Parathyroid adenoma (tissue), 2 donors: ENCODE measurements around the gene PRKCA.

Experiments used
- H2AFZ ChIP-seq: fragments of 300-600 bp; sonication (generic); one replicate; pipeline ENCODE4 v1.7.0; 2017; ENCODE audit warnings: antibody characterized with exemption, mild to moderate bottlenecking
- H3K27ac ChIP-seq: fragments of 300-600 bp; sonication (generic); one replicate; pipeline ENCODE4 v1.7.0; 2017
- H3K27me3 ChIP-seq: fragments of 300-600 bp; sonication (generic); one replicate; pipeline ENCODE4 v1.7.0; 2017; ENCODE audit warnings: low read length; ENCODE audit not compliant: control insufficient read depth, insufficient read depth
- H3K36me3 ChIP-seq: fragments of 300-600 bp; sonication (generic); one replicate; pipeline ENCODE4 v1.7.0; 2017; ENCODE audit warnings: low read length; ENCODE audit not compliant: control insufficient read depth, insufficient read depth
- H3K4me1 ChIP-seq: fragments of 300-600 bp; sonication (generic); one replicate; pipeline ENCODE4 v1.7.0; 2017; ENCODE audit warnings: control low read depth
- H3K4me2 ChIP-seq: fragments of 300-600 bp; sonication (generic); one replicate; pipeline ENCODE4 v1.7.0; 2017; ENCODE audit warnings: low read length
- H3K4me3 ChIP-seq: fragments of 300-600 bp; sonication (generic); one replicate; pipeline ENCODE4 v1.7.0; 2017; ENCODE audit warnings: low read depth, low read length
- H3K79me2 ChIP-seq: fragments of 300-600 bp; sonication (generic); one replicate; pipeline ENCODE4 v1.7.0; 2017; ENCODE audit warnings: control low read depth
- H3K9ac ChIP-seq: fragments of 300-600 bp; sonication (generic); one replicate; pipeline ENCODE4 v1.7.0; 2017; ENCODE audit warnings: mild to moderate bottlenecking
- H3K9me3 ChIP-seq: fragments of 300-600 bp; sonication (generic); one replicate; pipeline ENCODE4 v1.7.0; 2017; ENCODE audit warnings: low read length; ENCODE audit not compliant: control insufficient read depth
- TF ChIP-seq, protein P1 (sequence below): fragments of 300-600 bp; sonication (generic); IDR thresholded peaks from one replicate; pipeline ENCODE4 v1.7.0; 2017; ENCODE audit warnings: antibody characterized with exemption, mild to moderate bottlenecking
- donor health status: primary hyperparathyroidism.

PRKCA gene

DNA sequence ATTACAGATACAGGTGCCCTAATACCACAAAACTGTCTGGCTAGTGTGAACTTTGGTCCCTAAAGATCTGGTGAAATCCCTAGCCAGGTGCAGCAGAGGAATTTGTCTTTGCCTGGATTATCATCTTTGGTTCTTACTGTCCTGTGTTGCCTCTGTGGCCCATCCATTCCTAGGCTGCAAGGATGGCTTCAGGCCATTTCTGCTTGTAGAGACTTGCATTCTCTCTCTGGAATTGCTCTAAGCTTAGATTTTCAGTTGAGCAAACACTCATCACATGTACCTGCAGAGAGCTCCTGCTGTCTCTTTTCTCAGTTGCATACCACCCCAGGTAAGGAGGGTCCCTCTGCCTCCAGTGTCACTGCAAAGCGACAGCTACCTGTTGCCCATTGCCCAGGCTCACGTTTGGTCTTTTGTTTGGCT, 114.9 kb downstream of the PRKCA start:
- no peak overlapping the region for H2AFZ ChIP-seq
- no peak overlapping the region for H3K27ac ChIP-seq
- no peak overlapping the region for H3K4me2 ChIP-seq
- H3K79me2 ChIP-seq: no peaks in the 10 kb centered on the region
- no peaks in the 10 kb centered on the region for H3K9me3 ChIP-seq
- H3K36me3 ChIP-seq: no peaks in the 10 kb centered on the region
- H3K4me3 ChIP-seq: no peak overlapping the region
- H3K9ac ChIP-seq: no peak overlapping the region
- no peaks in the 10 kb centered on the region for H3K4me1 ChIP-seq
- TF ChIP-seq, protein P1, sequence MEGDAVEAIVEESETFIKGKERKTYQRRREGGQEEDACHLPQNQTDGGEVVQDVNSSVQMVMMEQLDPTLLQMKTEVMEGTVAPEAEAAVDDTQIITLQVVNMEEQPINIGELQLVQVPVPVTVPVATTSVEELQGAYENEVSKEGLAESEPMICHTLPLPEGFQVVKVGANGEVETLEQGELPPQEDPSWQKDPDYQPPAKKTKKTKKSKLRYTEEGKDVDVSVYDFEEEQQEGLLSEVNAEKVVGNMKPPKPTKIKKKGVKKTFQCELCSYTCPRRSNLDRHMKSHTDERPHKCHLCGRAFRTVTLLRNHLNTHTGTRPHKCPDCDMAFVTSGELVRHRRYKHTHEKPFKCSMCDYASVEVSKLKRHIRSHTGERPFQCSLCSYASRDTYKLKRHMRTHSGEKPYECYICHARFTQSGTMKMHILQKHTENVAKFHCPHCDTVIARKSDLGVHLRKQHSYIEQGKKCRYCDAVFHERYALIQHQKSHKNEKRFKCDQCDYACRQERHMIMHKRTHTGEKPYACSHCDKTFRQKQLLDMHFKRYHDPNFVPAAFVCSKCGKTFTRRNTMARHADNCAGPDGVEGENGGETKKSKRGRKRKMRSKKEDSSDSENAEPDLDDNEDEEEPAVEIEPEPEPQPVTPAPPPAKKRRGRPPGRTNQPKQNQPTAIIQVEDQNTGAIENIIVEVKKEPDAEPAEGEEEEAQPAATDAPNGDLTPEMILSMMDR: no peak
- no peaks in the 10 kb centered on the region for H3K27me3 ChIP-seq

DNA sequence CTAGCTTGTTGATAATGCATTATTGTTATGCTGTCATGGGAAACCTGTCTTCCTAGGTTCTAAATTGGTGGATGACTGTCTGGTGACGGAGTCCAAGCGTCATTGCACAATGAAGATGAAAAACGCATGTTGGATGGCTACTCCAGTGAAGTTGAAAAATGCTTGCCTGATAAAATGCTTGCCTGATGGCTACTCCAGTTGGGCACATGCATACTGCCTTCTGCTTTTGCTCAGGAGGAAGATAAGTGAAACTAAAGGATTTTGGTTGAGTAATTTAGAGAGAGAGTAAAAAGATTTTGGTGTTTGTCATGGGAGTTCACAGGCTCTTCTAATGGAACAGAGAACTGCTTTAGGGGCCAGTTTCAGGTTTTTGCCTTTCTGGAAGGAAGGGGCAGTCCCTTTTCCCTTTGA, 118.6 kb downstream of the PRKCA start:
- Histone ChIP-seq H2AFZ (no peak overlapping the region), H3K4me1 (no peaks in the 10 kb centered on the region), H3K36me3 (no peaks in the 10 kb centered on the region), H3K9me3 (no peaks in the 10 kb centered on the region), H3K27me3 (no peaks in the 10 kb centered on the region), H3K9ac (no peak overlapping the region), H3K4me3 (no peak overlapping the region), H3K79me2 (no peaks in the 10 kb centered on the region), H3K27ac (no peak overlapping the region), H3K4me2 (no peak overlapping the region)
- TF ChIP-seq, protein P1: no peak

DNA sequence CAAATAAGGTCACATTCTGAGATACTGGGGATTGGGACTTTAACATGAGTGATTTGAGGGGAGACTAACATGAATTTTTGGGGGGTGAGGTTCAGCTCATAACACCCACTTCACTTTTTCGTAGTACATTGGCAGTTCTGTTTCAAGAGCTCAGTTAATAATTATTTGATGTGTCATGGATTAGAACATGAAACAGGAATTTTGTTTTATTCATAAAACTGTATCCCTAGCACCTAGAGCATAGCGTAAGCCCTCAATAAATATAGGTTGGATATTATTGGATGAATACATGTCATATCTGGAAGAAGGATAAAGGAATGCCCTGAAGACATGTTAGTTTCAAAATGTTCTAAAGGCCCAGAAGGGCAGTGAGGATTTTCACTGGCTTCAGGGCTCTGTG, 119.8 kb downstream of the PRKCA start:
- TF ChIP-seq, protein P1: no peak
- Histone ChIP-seq H3K9me3 (no peaks in the 10 kb centered on the region), H3K4me1 (no peaks in the 10 kb centered on the region), H3K27me3 (no peaks in the 10 kb centered on the region), H3K27ac (no peak overlapping the region), H3K79me2 (no peaks in the 10 kb centered on the region), H3K36me3 (no peaks in the 10 kb centered on the region), H3K4me3 (no peak overlapping the region), H2AFZ (no peak overlapping the region), H3K9ac (no peak overlapping the region), H3K4me2 (no peak overlapping the region)

DNA sequence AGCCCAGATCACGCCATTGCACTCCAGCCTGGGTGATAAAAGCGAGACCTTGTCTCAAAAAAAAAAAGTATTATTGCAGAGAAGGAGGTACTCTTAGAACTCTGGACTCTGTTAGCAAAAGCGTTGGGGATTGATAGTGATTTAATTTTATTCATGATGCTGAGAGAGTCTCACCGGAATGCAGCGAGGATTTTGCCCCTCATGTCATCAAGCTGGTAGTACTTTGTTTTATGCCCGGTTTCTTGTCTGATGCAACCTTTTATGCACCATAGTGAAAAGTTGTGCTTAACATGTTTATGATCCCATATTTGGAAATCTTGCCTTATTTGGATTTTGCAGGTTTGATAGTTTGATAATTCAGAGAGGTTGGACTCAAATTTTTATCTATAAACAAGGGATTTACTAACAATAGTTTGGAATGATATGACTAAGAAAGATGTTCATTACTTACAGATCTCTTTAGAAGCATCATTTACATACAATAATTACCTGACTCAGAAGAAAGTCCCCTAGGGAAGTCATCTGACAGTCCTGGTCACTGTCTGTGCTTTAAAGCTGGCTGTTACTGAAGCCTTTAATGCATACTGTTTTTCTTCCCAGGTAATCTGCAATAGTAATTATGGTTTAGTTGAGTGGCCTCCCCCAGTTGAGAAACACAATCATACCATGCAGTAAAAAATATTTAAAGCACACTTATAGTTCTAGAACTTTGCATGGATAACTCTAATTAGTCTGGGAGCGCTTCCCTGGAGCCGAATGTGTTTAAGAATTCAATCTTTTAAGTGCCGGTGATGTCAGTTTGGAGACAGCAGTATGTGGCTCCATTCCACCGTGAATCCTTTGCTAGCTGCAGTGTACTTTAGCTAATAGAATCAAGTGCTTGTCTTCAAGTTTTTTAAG, 120.9 kb downstream of the PRKCA start:
- no peak overlapping the region for H3K27ac ChIP-seq
- no peaks in the 10 kb centered on the region for H3K79me2 ChIP-seq
- H2AFZ ChIP-seq: no peak overlapping the region
- no peaks in the 10 kb centered on the region for H3K9me3 ChIP-seq
- H3K4me1 ChIP-seq: no peaks in the 10 kb centered on the region
- TF ChIP-seq, protein P1: no peak
- H3K4me3 ChIP-seq: no peak overlapping the region
- H3K4me2 ChIP-seq: no peak overlapping the region
- no peaks in the 10 kb centered on the region for H3K27me3 ChIP-seq
- no peaks in the 10 kb centered on the region for H3K36me3 ChIP-seq
- no peak overlapping the region for H3K9ac ChIP-seq
